HepG2 (cell line): ENCODE results near the gene CCDC88C. TPM values are rescaled to one million over a fixed set of nuclear protein-coding genes. Genes with fewer than 3 reads are reported as not detected.

ENCODE experiments used
- ATAC-seq: fragments of 200-7000 bp; cut with Tn5 transposase; 3 replicates; pipeline ENCODE4 v1.9.1; 2020; ENCODE audit warnings: mild to moderate bottlenecking, moderate library complexity
- BruUV-seq: library from RNA; stranded (reverse); fragments of 400-500 nt; replicated peaks from 2 replicates; lab custom pipeline; 2021; lab: Mats Ljungman, UMichigan
- CTCF ChIA-PET: fragments of 300-600 bp; formaldehyde crosslinking; extraction: SDS; loops from one replicate; lab custom pipeline; 2021; ENCODE audit warnings: low total read pairs, inconsistent platforms, low intra/inter-chr PET ratio; lab: Yijun Ruan, JAX
- POLR2A ChIA-PET: fragments of 350-600 bp; sonication (Branson Sonifier 250); formaldehyde crosslinking; loops from one replicate; lab custom pipeline; 2020; ENCODE audit warnings: antibody characterized with exemption, inconsistent platforms; lab: Yijun Ruan, JAX
- DNase-seq: peaks from one replicate; pipeline ENCODE4 v3.0.0-alpha.2; 2015; ENCODE audit warnings: low spot score
- FAIRE-seq: peaks from 3 replicates; lab custom pipeline; 2011; peaks lifted over from hg19 to GRCh38; lab: Jason Lieb, UNC
- H2AFZ ChIP-seq: one replicate; pipeline ENCODE4 v1.6.1; 2011; ENCODE audit warnings: low read length, inconsistent platforms
- H3K27ac ChIP-seq: fragments of 300-600 bp; 3 replicates; pipeline ENCODE4 v1.8.0; 2011; ENCODE audit warnings: mixed run types, mild to moderate bottlenecking, mixed read lengths, low read length, inconsistent platforms; ENCODE audit not compliant: insufficient read depth; ENCODE audit errors: extremely low read length
- H3K27me3 ChIP-seq, 2 experiments: fragments of 200-600 bp in 1 of 2; 2 replicates in 1 of 2; 3 replicates in 1 of 2; pipeline versions ENCODE4 v1.6.0 to v1.8.0; 2011; ENCODE audit warnings: low read length in 2 of 2, mild to moderate bottlenecking in 2 of 2, moderate library complexity in 2 of 2, inconsistent platforms in 1 of 2; ENCODE audit not compliant: insufficient read depth in 2 of 2, control insufficient read depth in 1 of 2
- H3K36me3 ChIP-seq, 2 experiments: fragments of 200-600 bp in 1 of 2; replicated peaks in 1 of 2; 2 replicates in 1 of 2; 3 replicates in 1 of 2; pipeline versions ENCODE4 v1.5.1 to v1.8.0; 2011; ENCODE audit warnings: low read length in 2 of 2, inconsistent platforms in 1 of 2; ENCODE audit not compliant: insufficient read depth in 2 of 2, control insufficient read depth in 1 of 2
- H3K4me1 ChIP-seq: 2 replicates; pipeline ENCODE4 v1.5.1; 2012; ENCODE audit warnings: low read length, inconsistent platforms; ENCODE audit not compliant: insufficient read depth
- H3K4me2 ChIP-seq: 2 replicates; pipeline ENCODE4 v1.6.0; 2011; ENCODE audit warnings: low read depth, low read length, inconsistent platforms
- H3K4me3 ChIP-seq, 3 experiments: fragments of 200-600 bp in 1 of 3; sonication (generic), shearing (Covaris generic) in 1 of 3; replicated peaks in 1 of 3; 2 replicates each; pipeline ENCODE4 v1.5.1; 2011 to 2016; ENCODE audit warnings: low read length in 3 of 3, inconsistent platforms in 2 of 3, low read depth in 2 of 3, mild to moderate bottlenecking in 2 of 3, control low read depth in 1 of 3, mixed read lengths in 1 of 3; ENCODE audit not compliant: insufficient read depth in 1 of 3
- H3K79me2 ChIP-seq: one replicate; pipeline ENCODE4 v1.6.1; 2011; ENCODE audit warnings: low read length, inconsistent platforms; ENCODE audit not compliant: insufficient read depth
- H3K9ac ChIP-seq: 2 replicates; pipeline ENCODE4 v1.6.0; 2011; ENCODE audit warnings: mild to moderate bottlenecking, low read depth, low read length, inconsistent platforms; ENCODE audit not compliant: insufficient read depth
- H3K9me3 ChIP-seq: 2 replicates; pipeline ENCODE4 v1.5.1; 2012; ENCODE audit warnings: mild to moderate bottlenecking, low read length
- H4K20me1 ChIP-seq: 2 replicates; pipeline ENCODE4 v1.6.0; 2011; ENCODE audit warnings: inconsistent platforms, mild to moderate bottlenecking, low read length, moderate library complexity; ENCODE audit not compliant: insufficient read depth
- CCDC6 ChIP-seq: sonication (generic); formaldehyde crosslinking; IDR thresholded peaks from 2 replicates; pipeline ENCODE4 v1.8.1; 2022; ENCODE audit warnings: mild to moderate bottlenecking, missing genetic modification reagents, moderate library complexity
- MXD4 ChIP-seq: IDR thresholded peaks from 2 replicates; pipeline ENCODE4 v1.6.1; 2016; ENCODE audit warnings: mild to moderate bottlenecking, missing biosample characterization, missing genetic modification reagents
- NCOA2 ChIP-seq: sonication (generic); formaldehyde crosslinking; IDR thresholded peaks from 2 replicates; pipeline ENCODE4 v1.8.0; 2022; ENCODE audit warnings: inconsistent platforms
- NFRKB ChIP-seq: fragments of 450-650 bp; IDR thresholded peaks from 2 replicates; pipeline ENCODE4 v1.6.1; 2017
- XBP1 ChIP-seq: sonication (generic); formaldehyde crosslinking; IDR thresholded peaks from 2 replicates; pipeline ENCODE4 v1.5.0; 2020; ENCODE audit warnings: missing genetic modification reagents
- ZNF24 ChIP-seq: fragments of 450-650 bp; IDR thresholded peaks from 2 replicates; pipeline ENCODE4 v1.6.1; 2017; ENCODE audit warnings: antibody characterized with exemption, mild to moderate bottlenecking
- ZNF510 ChIP-seq: sonication (generic); formaldehyde crosslinking; IDR thresholded peaks from 2 replicates; pipeline ENCODE4 v1.4.0; 2020; ENCODE audit warnings: low read depth, mild to moderate bottlenecking, missing genetic modification reagents
- ZNF563 ChIP-seq: sonication (generic); formaldehyde crosslinking; IDR thresholded peaks from 2 replicates; pipeline ENCODE4 v1.8.0; 2022; ENCODE audit warnings: mild to moderate bottlenecking, moderate library complexity, missing genetic modification reagents
- ZNF670 ChIP-seq: sonication (generic); formaldehyde crosslinking; IDR thresholded peaks from 2 replicates; pipeline ENCODE4 v1.8.0; 2022; ENCODE audit warnings: mild to moderate bottlenecking, missing genetic modification reagents, borderline replicate concordance
- WGBS: methylation state at CpG from one replicate; pipeline ENCODE4 v1.1.6; 2017; ENCODE audit warnings: low lambda C conversion rate; 5-methylcytosine and 5-hydroxymethylcytosine counted together
- in situ Hi-C: cut with HindIII; loops from 2 replicates; pipeline ENCODE4 v1.10.0; 2017; ENCODE audit warnings: low pct_unique_long_range_greater_than_20kb; ENCODE audit not compliant: extremely low pct_ligation_motif_present
- intact Hi-C: fragments of 100-400 bp; cut with micrococcal nuclease; formaldehyde crosslinking; loops from one replicate; pipeline ENCODE4 v1.10.0; 2022; ENCODE audit not compliant: unreplicated experiment
- polyA plus RNA-seq, 8 experiments: library from polyadenylated mRNA; depleted of rRNA in 3 of 8; stranded (reverse) in 7 of 8; unstranded in 1 of 8; fragments of >200 nt; fragmentation: Illumina TruSeq in 4 of 8; extraction: Trizol in 4 of 8; gene quantifications; 2 replicates each; pipeline versions ENCODE4 v1.2.1 to v1.2.3, GENCODE V29; 2011 to 2016; ENCODE audit warnings: low read depth in 4 of 8, missing spikeins in 1 of 8, mixed read lengths in 1 of 8; ENCODE audit not compliant: insufficient read depth in 1 of 8
- total RNA-seq, 5 experiments: library from RNA; depleted of rRNA; stranded (reverse); fragments of >200 nt; fragmentation: Illumina TruSeq; extraction: Trizol; gene quantifications; 2 replicates each; pipeline ENCODE4 v1.2.3, GENCODE V29; 2016; ENCODE audit warnings: low read depth in 1 of 5
- TF ChIP-seq, protein P1 (sequence below): sonication (generic); formaldehyde crosslinking; IDR thresholded peaks from 2 replicates; pipeline ENCODE4 v1.5.0; 2020; ENCODE audit warnings: missing genetic modification reagents, mild to moderate bottlenecking, borderline replicate concordance
- TF ChIP-seq, protein P2 (sequence below): sonication (generic); formaldehyde crosslinking; IDR thresholded peaks from 2 replicates; pipeline ENCODE4 v1.4.0; 2020; ENCODE audit warnings: mild to moderate bottlenecking, missing genetic modification reagents
- TF ChIP-seq, protein P3 (sequence below): sonication (generic); formaldehyde crosslinking; IDR thresholded peaks from 2 replicates; pipeline ENCODE4 v1.9.0; 2021; ENCODE audit warnings: missing genetic modification reagents, borderline replicate concordance
- TF ChIP-seq, protein P4 (sequence below): sonication (generic); formaldehyde crosslinking; IDR thresholded peaks from 2 replicates; pipeline ENCODE4 v1.8.1; 2023; ENCODE audit warnings: missing genetic modification reagents, inconsistent platforms, borderline replicate concordance
- TF ChIP-seq, protein P5 (sequence below): fragments of 450-650 bp; IDR thresholded peaks from 2 replicates; pipeline ENCODE4 v1.6.1; 2017; ENCODE audit warnings: mild to moderate bottlenecking
- TF ChIP-seq, protein P6 (sequence below): IDR thresholded peaks from 2 replicates; pipeline ENCODE4 v1.6.1; 2016

Gene CCDC88C
- total and polyA plus RNA-seq, 2 of the 13 experiments (the other 11 are each of a cell fraction or from before 2014, with no cell fraction given), result 3.6 to 11.7 TPM

DNA sequence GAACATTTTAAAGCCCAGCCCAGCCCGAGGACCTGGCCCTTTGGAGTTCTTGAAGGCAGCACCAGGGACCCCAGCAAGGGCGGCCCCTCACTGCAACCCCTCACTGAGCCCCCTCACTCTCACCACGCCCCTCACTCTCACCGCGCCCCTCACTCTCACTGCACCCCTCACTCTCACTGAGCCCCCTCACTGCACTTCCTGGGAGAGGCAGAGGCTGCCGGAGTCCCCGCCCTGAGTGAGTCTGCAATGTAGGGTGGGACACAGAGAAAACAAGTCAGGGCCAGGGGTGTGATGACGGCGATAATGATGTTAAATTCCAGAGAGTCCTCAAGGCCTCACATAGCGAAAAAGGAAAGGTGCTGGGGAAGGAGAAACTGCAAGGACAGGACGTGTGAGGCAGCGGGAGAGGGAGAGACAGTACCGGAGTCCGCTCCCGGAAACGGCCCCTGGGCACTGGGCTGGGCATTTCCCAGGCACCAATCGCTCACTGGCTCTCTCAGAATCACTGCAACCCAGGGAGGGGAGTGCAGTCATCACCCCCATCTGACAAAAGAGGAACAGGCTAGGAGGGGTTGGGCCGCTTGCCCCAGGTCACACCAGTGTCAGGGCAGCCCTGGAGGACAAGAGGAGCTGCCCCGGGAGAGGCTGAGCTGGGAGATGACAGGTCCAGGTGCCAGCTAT is 24.9 kb downstream of the CCDC88C start:
- no peak for ATAC-seq
- TF ChIP-seq NFRKB (no peak), XBP1 (CRISPR knock-in tag) (no peak), CCDC6 (CRISPR knock-in tag) (no peak), ZNF563 (no peak), NCOA2 (no peak), MXD4 (no peak), ZNF670 (CRISPR knock-in tag) (no peak), ZNF510 (no peak), ZNF24 (no peak)
- TF ChIP-seq, protein P1, sequence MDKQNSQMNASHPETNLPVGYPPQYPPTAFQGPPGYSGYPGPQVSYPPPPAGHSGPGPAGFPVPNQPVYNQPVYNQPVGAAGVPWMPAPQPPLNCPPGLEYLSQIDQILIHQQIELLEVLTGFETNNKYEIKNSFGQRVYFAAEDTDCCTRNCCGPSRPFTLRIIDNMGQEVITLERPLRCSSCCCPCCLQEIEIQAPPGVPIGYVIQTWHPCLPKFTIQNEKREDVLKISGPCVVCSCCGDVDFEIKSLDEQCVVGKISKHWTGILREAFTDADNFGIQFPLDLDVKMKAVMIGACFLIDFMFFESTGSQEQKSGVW (CRISPR knock-in tag), result no peak
- TF ChIP-seq, protein P2, sequence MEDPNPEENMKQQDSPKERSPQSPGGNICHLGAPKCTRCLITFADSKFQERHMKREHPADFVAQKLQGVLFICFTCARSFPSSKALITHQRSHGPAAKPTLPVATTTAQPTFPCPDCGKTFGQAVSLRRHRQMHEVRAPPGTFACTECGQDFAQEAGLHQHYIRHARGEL (CRISPR knock-in tag), result no peak
- TF ChIP-seq, protein P3, sequence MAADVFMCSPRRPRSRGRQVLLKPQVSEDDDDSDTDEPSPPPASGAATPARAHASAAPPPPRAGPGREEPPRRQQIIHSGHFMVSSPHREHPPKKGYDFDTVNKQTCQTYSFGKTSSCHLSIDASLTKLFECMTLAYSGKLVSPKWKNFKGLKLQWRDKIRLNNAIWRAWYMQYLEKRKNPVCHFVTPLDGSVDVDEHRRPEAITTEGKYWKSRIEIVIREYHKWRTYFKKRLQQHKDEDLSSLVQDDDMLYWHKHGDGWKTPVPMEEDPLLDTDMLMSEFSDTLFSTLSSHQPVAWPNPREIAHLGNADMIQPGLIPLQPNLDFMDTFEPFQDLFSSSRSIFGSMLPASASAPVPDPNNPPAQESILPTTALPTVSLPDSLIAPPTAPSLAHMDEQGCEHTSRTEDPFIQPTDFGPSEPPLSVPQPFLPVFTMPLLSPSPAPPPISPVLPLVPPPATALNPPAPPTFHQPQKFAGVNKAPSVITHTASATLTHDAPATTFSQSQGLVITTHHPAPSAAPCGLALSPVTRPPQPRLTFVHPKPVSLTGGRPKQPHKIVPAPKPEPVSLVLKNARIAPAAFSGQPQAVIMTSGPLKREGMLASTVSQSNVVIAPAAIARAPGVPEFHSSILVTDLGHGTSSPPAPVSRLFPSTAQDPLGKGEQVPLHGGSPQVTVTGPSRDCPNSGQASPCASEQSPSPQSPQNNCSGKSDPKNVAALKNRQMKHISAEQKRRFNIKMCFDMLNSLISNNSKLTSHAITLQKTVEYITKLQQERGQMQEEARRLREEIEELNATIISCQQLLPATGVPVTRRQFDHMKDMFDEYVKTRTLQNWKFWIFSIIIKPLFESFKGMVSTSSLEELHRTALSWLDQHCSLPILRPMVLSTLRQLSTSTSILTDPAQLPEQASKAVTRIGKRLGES (CRISPR knock-in tag), result no peak
- TF ChIP-seq, protein P4, sequence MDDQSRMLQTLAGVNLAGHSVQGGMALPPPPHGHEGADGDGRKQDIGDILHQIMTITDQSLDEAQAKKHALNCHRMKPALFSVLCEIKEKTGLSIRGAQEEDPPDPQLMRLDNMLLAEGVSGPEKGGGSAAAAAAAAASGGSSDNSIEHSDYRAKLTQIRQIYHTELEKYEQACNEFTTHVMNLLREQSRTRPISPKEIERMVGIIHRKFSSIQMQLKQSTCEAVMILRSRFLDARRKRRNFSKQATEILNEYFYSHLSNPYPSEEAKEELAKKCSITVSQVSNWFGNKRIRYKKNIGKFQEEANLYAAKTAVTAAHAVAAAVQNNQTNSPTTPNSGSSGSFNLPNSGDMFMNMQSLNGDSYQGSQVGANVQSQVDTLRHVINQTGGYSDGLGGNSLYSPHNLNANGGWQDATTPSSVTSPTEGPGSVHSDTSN (CRISPR knock-in tag), result no peak
- TF ChIP-seq, protein P5, sequence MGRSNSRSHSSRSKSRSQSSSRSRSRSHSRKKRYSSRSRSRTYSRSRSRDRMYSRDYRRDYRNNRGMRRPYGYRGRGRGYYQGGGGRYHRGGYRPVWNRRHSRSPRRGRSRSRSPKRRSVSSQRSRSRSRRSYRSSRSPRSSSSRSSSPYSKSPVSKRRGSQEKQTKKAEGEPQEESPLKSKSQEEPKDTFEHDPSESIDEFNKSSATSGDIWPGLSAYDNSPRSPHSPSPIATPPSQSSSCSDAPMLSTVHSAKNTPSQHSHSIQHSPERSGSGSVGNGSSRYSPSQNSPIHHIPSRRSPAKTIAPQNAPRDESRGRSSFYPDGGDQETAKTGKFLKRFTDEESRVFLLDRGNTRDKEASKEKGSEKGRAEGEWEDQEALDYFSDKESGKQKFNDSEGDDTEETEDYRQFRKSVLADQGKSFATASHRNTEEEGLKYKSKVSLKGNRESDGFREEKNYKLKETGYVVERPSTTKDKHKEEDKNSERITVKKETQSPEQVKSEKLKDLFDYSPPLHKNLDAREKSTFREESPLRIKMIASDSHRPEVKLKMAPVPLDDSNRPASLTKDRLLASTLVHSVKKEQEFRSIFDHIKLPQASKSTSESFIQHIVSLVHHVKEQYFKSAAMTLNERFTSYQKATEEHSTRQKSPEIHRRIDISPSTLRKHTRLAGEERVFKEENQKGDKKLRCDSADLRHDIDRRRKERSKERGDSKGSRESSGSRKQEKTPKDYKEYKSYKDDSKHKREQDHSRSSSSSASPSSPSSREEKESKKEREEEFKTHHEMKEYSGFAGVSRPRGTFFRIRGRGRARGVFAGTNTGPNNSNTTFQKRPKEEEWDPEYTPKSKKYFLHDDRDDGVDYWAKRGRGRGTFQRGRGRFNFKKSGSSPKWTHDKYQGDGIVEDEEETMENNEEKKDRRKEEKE, result no peak
- TF ChIP-seq, protein P6, sequence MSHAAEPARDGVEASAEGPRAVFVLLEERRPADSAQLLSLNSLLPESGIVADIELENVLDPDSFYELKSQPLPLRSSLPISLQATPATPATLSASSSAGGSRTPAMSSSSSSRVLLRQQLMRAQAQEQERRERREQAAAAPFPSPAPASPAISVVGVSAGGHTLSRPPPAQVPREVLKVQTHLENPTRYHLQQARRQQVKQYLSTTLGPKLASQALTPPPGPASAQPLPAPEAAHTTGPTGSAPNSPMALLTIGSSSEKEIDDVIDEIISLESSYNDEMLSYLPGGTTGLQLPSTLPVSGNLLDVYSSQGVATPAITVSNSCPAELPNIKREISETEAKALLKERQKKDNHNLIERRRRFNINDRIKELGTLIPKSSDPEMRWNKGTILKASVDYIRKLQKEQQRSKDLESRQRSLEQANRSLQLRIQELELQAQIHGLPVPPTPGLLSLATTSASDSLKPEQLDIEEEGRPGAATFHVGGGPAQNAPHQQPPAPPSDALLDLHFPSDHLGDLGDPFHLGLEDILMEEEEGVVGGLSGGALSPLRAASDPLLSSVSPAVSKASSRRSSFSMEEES (CRISPR knock-in tag), result no peak

More for the DNA sequence above, 24.9 kb downstream of the CCDC88C start:
- H3K4me1 ChIP-seq, result peaks cover 55% of the 10 kb centered on the region
- no TSS peak for BruUV-seq
- POLR2A ChIA-PET, result no interaction called here
- peaks cover 8% of the 10 kb centered on the region for H3K79me2 ChIP-seq
- H2AFZ ChIP-seq, result no peak overlapping the region
- FAIRE-seq (no peak), DNase-seq (no peak)
- WGBS, result 82% methylated on average over 19 of the region's 19 CpGs
- in situ Hi-C loops, result no loop called here
- intact Hi-C loops, result no loop called here
- H3K4me3 ChIP-seq, result no peak overlapping the region
- H3K9ac ChIP-seq, result no peak overlapping the region
- no peaks in the 10 kb centered on the region for H4K20me1 ChIP-seq
- CTCF ChIA-PET, result no interaction called here
- H3K36me3 ChIP-seq, result no peaks in the 10 kb centered on the region
- no peaks in the 10 kb centered on the region for H3K27me3 ChIP-seq
- no peak overlapping the region for H3K4me2 ChIP-seq
- no peaks in the 10 kb centered on the region for H3K9me3 ChIP-seq
- no peak overlapping the region for H3K27ac ChIP-seq
